Measurements from ENCODE around the gene ENTPD7.
"Not testable (repeated sequence)": the region's sequence is repeated elsewhere in the genome, so short reads cannot be mapped to it uniquely, and the experiment has no call there.

Gene ENTPD7

DNA sequence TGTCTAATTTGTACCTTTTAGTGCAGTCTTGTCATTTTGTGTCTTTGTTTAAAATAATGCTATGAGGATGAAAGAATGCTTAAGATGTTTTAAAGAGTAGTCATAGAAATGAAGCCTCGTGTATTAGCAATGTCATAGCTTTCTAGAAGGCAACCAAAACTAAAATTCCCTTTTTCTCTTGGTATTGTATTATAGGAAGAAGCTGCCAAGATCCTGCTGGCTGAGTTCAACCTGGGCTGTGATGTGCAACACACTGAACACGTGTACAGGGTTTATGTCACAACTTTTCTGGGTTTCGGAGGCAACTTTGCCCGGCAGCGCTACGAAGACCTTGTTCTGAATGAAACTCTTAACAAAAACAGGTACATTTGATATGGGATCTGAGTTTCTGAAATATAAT, 36.5 kb downstream of the ENTPD7 start:
- no peak for DNase-seq

DNA sequence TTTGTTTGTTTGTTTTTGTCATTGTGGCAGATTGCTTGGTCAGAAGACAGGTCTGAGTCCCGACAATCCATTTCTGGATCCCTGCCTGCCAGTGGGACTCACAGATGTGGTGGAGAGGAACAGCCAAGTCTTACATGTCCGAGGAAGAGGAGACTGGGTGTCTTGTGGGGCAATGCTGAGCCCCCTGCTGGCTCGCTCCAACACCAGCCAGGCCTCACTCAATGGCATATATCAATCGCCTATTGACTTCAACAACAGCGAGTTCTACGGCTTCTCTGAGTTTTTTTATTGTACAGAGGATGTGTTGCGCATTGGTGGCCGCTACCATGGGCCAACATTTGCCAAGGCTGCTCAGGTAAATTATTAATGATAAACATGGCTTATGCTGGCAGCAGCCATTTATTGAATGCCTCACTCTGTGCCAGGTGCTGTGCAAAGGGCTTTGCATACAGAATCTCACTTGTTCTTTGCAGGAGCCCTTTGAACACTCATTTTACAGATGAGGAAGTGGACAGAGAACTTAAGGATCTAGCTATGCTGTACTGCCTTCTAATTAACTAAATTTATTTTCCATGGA, 39.3 kb downstream of the ENTPD7 start:
- no peak for DNase-seq

DNA sequence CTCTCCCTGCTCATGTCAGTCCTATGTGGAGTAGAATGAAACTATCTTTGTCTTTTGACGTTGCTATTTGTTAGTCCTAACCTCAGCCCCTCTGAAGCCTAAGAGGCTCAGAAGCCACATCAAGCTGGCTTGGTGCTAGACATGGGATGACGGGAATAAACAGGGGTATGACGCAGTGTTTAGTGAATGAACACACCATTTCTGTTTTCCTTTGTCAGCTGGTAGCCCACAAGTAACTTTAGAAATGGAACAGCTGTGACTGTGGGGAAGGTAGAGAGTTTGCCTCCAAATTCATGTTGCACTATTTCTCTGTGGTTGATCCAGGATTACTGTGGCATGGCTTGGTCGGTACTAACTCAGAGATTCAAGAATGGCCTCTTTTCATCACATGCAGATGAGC, 41.3 kb downstream of the ENTPD7 start:
- no peak for DNase-seq

DNA sequence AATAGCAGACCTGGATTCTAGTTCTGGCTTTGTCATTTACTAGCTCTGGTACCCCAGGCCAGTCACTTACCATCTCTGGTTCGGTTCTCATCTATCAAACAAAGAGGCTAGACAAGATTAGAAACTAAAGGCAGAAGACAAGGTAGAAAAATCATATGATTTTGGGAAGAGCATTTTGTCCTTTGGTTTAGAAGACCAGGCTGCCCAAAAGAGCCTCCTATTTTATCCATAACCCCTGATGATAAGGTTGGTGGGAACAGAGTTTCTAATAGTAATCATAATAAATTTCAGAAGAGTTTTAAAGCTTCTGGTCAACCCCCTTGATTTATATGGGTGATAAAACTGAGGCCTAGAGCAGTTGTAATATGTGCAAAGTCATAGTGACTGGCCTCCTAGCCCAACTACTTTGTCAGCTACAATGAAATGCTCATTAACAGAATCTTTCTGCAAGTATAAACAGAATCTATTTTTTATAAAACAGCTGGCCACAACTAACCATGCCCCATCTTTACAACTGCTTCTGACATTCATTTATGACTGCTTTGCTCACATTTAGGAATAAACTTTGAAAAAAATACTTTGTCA, 49.2 kb downstream of the ENTPD7 start:
- DNase-seq, result no peak

DNA sequence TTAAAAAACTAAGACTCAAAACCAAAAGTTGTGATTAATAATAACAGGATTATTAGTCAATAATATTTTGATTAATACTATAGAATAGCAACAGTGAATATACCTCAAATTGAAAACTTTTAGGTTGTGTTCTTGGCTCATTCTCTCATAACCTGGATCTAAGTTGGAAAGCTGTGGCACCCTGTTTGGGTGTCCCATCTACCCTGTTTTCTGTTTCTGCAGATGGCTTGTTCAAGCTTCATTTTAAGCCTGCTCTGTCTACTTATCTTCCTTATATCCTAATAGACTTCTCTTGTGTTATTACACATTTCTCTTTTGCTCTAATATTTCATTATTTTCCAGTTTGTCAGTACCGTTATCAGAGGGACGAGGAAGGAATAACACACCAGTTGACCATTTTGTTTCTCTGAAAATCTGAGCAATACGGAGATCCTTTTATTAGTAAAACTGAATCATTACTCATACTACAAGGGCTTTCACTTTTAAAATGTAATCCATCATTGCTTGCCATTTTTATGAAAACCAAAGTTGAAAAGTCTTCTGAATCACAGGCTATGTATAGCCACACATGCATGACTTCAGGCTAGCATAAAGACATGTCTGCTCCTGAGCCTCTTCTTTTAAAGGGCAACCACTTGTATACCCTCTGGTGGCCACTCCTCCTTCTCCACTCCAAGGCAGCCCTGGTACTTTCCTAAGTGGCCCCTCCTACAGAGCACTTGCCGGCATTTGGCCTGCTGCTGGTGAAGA, 50.3 kb downstream of the ENTPD7 start:
- no peak for DNase-seq

DNA sequence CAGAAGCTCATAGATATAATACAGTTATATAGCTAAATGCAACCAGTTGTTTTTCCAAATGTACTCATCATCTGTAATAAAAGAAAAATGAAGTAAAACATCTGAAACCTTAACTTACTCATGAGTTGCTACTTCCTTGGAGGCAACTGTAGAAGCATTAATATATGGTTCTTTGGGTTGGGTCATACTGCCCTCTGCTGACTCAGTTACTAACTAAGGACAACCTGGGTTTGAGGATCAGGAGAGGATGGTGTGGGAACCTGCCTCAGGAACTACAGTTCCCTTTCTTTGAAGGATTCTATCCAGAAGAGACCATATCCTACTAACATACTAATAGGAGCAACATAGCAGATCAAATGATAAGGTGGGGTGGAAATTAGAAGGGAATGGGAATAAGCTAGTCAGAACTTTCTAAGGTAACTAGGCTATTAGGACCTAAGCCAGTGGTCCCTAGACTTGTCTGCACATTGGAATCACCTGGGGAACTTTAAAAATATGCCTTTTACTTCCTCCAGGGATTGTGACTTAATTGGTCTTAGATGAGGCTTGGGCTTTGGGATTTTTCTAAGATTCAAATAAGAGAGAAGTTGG, 51.9 kb downstream of the ENTPD7 start:
- DNase-seq, result peak; percentile 11

DNA sequence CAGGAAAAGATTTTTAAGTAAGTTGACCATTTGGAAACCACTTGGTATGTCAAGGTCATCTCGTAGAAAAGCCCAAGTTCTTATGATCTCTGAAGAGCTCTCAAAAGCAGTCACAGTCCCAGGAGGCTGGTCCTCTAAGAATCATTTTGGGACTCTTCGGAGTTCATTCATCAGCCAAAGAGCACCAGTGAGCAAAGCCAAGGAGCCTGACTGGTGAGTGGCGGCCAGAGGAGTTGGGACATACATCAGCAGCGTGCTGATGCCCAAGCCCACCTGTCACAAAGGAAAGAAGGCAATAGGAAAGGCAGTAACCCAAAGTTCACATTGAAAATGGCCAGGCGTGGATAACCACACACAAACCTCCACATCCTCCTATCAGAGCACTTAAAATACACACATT, 55.1 kb downstream of the ENTPD7 start:
- no peak for DNase-seq

DNA sequence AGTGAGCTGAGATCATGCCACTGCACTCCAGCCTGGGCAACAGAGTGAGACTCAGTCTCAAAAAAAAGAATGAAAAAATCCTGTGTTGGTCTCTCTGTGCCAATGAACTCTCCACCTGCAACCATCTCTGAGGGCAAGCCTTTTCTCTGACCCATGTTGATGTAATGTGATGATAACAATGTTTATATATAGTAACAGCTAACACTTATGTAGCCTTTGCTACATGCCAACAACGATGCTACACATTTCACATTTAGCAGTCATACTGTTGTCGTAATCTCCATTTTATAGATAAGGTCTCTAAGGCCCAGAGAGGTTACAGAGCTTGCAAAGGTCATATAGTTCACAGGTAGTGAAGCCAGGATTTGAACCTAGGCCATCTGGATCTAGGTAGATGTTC, 61.1 kb downstream of the ENTPD7 start:
- no peak for DNase-seq

DNA sequence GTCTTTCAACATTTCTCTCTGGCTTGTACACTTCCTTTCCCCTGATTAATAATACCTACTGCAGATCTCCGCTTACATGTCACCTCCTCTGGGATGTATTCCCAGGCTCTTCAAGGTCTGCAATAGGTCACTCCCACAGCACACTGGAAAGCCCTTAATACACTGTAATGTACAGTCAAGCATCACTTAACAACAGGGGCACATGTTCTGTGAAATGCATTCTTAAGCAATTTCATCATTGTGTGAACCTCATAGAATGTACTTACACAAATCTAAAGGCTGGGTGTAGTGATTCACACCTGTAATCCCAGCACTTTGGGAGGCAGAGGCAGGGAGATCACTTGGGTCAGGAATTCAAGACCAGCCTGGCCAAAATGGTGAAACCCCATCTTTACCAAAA, 70.7 kb downstream of the ENTPD7 start:
- no peak for DNase-seq

DNA sequence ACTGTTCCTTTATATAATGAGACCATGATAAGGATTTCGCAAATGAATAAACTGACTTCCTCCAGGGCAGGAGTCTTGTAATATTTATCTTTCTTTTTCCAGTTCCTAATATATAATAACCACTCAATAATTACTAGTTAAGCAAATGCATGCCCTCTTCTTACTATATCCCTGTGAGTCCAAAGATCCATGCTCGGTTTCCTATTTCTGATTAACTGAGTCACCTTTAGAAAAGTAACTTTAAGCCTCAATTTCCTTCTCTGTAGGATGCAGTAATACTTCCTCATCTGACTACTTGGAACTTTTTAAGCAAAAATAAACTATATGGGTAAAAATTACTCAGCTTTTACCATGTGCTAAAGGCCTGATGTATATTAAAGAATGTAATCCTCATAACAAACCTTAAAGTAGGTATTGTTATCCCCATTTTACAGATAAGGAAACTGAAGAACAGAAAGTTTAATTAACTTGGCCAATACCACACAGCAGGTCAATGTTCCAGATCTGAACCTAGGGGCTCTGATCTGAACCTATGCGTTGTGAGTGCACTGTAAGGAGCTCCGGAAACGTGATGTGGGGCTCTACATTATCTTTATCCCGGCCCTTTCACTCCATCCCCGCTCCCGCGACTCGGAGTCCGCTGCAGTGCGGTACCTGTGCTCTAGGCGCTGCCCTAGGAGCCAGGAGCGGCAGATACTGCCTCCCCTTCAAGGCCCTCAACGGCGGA, 72.2 kb downstream of the ENTPD7 start:
- DNase-seq, result no peak

DNA sequence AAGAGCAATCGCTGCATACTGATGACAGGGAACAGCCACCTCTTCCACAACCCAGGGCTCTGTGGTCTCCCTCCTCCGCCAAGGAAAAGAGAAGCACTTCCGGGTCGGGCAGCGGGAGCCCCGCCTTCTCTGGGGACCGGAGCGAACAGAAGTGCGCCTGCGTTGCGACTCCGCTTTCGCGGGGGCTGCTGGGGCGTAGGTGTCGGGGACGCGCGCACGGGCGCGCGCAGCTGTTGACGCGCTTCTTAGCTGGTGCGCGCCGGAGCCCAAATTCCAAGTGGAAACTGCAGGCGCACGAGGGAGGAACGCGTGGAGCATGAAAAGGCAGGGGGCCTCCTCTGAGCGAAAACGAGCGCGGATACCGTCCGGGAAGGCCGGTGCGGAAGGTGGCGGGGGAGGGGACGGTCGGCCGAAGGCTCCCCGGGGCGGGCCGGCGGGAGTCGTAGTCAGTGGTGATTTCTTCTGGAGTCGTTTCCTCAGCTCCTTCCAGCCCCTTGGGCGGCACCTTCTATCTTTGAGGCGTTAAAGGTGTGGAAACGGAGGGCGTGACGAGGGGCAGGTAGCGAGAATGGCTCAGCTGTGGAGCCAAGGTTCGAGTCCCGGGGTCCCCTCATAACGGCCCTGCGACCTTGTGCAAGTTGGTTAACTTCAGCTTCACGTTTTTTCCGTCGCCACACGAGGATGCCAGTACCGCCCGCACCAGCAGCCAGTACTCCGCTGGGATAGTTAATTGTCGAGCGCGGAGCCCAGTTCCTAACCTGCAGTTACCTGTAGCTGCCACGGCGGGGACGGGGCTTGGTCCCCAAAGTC, 72.9 kb downstream of the ENTPD7 start, which contains the start of the genes COX15 and CUTC:
COX15 (minus strand) TSS at position 95 of the 810 bp plus-strand sequence; CDS start at position 17, 78 bp downstream.
CUTC (plus strand) TSS at position 202 of the 810 bp plus-strand sequence; CDS start at position 317, 115 bp downstream.
- peak; percentile 91 for DNase-seq

DNA sequence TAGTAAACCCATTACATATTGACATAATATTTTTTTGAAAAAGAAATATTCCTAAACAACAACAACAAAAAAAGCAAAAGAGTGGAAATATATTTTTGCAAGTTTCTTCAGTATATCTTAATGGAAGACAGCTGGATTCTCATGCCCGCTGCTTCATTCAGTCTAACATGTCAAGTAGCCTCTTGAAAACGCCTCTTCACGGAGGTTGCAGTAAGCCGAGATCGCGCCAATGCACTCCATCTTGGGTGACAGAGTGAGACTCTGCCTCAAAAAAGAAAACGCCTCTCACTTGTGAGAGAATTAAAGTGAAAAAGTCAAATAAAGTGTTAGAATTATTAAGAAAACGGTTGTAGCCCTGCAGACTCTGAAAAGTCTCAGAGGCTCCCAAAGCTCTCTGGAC, 74.1 kb downstream of the ENTPD7 start:
- DNase-seq, result no peak

DNA sequence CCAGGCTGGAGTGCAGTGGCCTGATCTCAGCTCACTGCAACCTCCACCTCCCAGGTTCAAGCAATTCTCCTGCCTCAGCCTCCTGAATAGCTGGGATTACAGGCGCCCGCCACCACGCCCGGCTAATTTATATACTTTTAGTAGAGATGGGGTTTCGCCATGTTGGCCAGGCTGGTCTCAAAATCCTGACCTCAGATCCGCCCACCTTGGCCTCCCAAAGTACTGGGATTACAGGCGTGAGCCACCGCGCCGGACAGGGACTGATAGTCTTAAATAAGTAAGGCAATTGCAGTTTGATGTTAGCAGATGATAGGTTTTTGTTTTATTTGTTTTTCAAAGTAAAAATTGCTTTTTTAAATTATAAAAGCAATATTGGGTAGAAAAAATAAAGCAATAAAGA, 74.8 kb downstream of the ENTPD7 start:
- not testable (repeated sequence) for DNase-seq

DNA sequence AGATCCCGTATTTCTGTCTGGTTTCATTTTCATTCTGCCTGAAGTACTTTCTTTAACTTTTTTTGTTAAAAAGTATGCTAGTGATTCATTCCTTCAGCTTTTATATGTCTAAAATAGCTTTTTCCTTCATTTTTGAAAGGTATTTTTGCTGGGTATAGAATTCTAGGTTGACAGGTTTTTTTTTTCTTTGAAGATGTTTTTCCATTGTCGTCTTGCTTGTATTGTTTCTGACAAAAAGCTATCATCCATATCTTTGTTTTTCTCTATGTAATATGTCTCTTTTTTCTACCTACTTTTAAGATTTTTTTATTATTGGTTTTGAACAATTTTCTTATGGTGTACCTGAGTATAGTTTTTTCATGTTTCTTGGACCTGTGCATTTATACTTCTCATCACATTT, 81.0 kb downstream of the ENTPD7 start:
- DNase-seq, result no peak

DNA sequence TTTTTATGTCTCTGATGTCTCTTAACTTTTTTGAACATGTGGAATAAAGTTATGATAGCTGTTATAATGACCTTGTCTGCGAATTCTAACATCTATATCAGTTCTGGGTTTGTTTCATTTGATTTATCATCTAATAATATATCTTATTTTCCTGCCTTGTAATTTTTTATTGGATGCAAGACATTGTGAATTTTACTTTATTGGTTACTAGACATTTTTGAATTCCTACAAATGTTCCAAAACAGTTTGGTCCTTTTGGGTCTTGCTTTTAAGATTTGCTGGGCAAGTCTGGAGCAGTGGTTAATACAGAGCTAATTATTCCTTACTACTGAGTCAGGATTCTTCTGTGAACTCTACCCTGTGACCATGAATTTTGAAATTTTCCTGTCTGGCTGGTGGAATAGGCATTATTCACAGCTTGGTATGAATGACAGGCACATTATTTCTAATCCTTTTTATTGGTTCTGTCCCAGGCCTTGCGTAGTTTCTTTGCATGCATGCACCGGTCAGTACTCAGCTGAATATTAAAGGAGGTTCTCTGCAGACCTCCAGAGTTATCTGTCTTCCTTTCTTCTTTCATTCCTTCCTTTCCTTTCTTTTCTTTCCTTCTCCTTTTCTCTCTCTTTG, 81.7 kb downstream of the ENTPD7 start:
- DNase-seq, result no peak

DNA sequence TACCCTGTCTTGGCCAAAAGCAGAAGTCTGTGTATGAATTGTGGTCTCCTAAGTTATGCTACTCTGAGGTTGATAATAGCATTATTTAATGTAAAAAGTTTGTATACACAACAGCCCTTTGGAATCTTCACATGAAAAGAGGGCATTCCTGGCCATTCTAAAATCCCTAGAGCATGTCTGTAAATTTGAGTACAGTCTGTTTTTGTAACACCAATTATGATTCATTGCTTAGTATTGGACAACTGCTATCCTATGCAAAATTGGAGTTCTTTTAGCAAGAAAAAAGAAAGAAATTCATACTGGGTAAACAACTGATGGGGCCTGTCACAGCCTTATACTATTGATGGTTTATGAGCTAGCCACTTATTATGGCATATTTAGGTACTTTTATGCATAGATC, 82.9 kb downstream of the ENTPD7 start:
- DNase-seq, result no peak

DNA sequence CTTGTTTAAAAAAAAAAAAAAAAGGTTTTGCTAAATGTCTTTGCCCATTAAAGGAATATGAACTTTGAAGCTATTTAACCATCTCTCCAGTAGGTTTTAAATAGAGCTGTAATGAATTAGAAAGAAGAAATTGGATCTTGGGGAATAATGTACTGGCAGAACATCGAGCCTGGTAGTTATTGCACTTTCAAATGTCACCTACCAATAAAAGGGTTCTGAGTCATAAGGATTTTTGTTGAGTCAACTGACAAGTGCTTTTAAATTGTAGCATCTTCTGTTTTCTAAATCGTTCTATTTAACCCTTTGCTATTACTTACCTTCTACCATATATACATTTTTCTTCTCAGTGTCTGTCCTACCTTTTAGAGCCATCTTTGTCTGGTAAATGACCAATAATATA, 83.4 kb downstream of the ENTPD7 start:
- DNase-seq, result no peak

DNA sequence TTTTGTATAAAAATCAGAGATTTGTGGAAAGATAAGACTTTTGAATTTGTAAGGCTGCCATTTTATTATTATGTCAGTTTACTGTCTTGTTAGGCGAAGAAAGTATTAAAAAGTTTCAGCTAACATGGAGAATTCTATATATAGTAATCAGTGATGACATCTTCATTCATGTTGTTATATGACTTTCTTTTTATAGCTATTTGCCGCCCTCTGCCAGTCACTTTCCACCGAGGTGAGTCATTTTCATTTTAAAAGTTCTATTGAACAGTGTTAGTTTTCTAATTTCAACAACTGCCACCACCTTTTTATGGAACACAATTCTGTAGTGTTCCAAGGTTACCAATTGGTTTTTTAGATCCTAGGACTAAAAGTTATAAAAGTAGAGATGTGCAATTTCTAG, 84.5 kb downstream of the ENTPD7 start:
- no peak for DNase-seq

DNA sequence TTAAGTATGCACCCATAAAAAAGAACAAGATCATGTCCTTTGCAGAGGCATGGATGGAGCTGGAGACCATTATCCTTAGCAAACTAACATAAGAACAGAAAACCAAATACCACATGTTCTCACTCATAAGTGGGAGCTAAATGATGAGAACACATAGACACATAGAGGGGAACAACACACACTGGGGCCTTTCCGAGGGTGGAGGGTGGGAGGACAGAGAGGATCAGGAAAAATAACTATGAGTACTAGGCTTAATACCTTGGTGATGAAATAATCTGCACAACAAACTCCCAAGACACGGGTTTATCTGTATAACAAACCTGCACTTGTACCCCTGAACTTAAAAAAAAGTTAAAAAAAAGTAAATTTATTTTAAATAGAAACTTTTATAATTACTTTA, 86.9 kb downstream of the ENTPD7 start:
- not testable (repeated sequence) for DNase-seq

DNA sequence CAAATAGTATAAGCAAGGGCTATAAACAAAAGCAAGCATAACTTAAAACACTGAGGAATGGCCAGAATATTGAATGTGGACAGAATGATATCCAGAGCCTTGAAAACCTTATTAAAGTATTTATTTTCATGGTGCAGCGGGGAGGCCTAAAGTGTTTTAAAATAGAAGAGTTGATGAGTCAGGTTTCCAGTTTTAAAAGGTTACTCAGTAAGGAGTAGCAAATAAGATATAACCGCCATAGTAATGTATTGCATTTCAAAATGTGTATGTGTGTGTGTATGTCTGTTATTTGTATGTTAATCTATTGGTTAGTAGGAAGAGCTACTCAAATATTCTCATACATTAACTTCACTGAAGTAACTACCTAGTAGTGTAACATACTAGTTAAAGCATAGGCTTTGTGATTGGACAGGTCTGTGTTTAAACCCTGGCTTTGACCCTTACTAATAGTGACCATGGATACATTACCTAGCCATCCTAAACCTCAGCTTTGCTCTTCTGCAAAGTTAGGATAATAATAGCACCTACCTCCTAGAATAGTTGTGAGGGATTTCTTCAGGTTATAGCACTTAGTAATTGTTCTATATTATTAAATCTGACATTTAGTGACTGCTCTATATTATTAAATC, 89.6 kb downstream of the ENTPD7 start:
- no peak for DNase-seq

DNA sequence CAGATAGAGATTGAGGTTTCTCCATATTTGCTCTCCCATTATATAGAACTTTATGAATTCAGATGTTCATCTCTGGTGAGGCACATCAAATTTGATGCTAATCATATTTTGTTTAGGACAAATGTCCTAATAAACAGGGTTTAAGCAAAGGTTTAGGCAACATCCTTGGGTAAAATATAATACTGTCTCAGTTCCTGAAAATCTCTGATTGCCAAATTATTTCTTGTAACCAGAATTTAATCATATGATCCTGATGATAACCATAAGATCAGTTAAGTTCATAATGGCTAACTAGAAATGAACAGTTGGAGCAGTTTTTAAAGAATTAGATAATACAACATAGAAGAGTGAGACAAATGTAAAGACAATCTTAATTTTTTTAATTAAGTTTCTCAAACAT, 91.3 kb downstream of the ENTPD7 start:
- DNase-seq, result no peak
